GM12891 (cell line): Measurements from ENCODE around the gene CDS2.
A peak's percentile ranks its signal among the peaks of the same experiment; 100 is the strongest.

Experiments used
- POLR2A ChIP-seq: IDR thresholded peaks from 2 replicates; pipeline ENCODE4 v1.6.1; 2011; ENCODE audit warnings: low read depth, low read length, control low read depth
- POLR2AphosphoS5 ChIP-seq: IDR thresholded peaks from 2 replicates; pipeline ENCODE4 v1.6.1; 2011; ENCODE audit warnings: low read depth, low read length, control low read depth
- SPI1 ChIP-seq: IDR thresholded peaks from 2 replicates; pipeline ENCODE4 v1.6.1; 2011; ENCODE audit warnings: low read depth, low read length, control low read depth
- TAF1 ChIP-seq: IDR thresholded peaks from 2 replicates; pipeline ENCODE4 v1.6.1; 2011; ENCODE audit warnings: low read depth, low read length, control low read depth

- TF ChIP-seq POLR2A, result no peak
- no peak for TF ChIP-seq TAF1
- TF ChIP-seq POLR2AphosphoS5, result peak; percentile 28; the same call in 1 of the 2 replicates
- no peak for TF ChIP-seq SPI1
Measured at GRCh38 chr20:5119143-5119434, 7.7 kb upstream of the CDS2 start.
